Measurements from ENCODE around the gene LAMA2. TPM values are rescaled to one million over a fixed set of nuclear protein-coding genes. Genes with fewer than 3 reads are reported as not detected.

The LAMA2 gene
- total RNA-seq, 2 donors from 2014 or later = 111 to 217 TPM

- DNase-seq (ENCODE audit: low spot score) (no peak), ATAC-seq (ENCODE audit: insufficient number of reproducible peaks, low FRiP score, low read depth) (no peak)
- TF ChIP-seq CTCF (IDR thresholded peaks at IDR 0.05) = no peak
- H3K27ac ChIP-seq = no peak overlapping the region
- no peak overlapping the region for H3K4me3 ChIP-seq
- H3K27me3 ChIP-seq (replicated peaks; ENCODE audit: insufficient read depth) = no peaks in the 10 kb centered on the region
- H3K4me1 ChIP-seq (ENCODE audit: control insufficient read depth in 1 of 2, low read depth in 2 of 2) = peaks cover 0 to 11% of the 10 kb centered on the region in 2 donors
- no peaks in the 10 kb centered on the region for H3K36me3 ChIP-seq
- no peaks in the 10 kb centered on the region for H3K9me3 ChIP-seq
Measured at GRCh38 chr6:129191235-129191634, 308.3 kb downstream of the LAMA2 start.

DNA sequence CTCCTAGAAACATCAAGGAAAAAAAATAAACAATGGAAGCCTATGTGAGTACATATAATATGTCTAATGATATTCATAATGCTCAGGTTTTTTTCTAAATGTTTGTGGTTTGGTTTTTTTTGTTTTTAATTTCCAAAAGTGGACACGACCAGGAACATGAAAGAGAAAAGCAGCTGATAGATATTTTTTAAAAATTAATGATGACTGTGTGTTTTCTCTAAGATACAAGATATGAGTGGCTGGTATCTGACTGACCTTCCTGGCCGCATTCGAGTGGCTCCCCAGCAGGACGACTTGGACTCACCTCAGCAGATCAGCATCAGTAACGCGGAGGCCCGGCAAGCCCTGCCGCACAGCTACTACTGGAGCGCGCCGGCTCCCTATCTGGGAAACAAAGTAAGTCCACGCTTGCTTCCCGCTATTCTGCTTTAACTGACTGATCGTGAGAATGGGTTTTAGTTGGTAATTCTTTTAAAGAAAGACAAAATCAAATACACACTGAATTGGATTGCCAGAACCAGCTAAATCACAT is 309.6 kb downstream of the LAMA2 start:
- H3K4me3 ChIP-seq = no peak overlapping the region
- TF ChIP-seq CTCF (IDR thresholded peaks at IDR 0.05) = no peak
- H3K27ac ChIP-seq = no peak overlapping the region
- no peak for DNase-seq (ENCODE audit: low spot score)
- peaks cover 0 to 11% of the 10 kb centered on the region in 2 donors for H3K4me1 ChIP-seq (ENCODE audit: control insufficient read depth in 1 of 2, low read depth in 2 of 2)
- no peaks in the 10 kb centered on the region for H3K36me3 ChIP-seq
- ATAC-seq (ENCODE audit: insufficient number of reproducible peaks, low FRiP score, low read depth) = no peak
- no peaks in the 10 kb centered on the region for H3K9me3 ChIP-seq
- no peaks in the 10 kb centered on the region for H3K27me3 ChIP-seq (replicated peaks; ENCODE audit: insufficient read depth)

DNA sequence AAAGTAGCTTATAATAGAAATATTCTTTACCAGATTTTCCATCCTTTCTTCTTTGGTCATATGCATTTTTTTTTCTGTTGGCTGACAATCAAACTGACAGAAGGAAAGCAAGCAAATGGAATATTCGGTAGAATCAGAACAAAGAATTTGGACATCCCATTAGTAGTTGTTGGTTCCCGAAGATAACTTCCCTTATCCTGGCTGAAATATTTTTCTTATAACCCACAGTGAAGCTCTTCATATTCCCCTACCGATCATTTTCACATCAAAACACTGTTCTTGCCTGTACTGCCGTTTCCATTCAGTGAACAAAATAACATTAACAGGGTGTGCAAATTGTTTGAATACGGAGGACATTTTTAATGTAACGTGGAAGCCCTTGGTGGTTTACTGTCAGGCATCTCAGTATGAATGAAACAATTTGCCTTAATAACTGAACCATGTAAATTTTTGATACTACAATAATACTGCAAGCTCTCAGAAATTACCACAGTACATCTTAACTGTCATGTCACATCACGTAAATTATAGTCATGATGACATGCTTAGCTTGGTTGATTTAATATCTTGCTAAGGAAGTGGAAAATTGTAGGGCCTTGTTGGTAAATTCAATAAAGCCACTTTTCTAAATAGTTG is 311.5 kb downstream of the LAMA2 start:
- peaks cover 0 to 11% of the 10 kb centered on the region in 2 donors for H3K4me1 ChIP-seq (ENCODE audit: control insufficient read depth in 1 of 2, low read depth in 2 of 2)
- no peak for DNase-seq (ENCODE audit: low spot score)
- no peak for TF ChIP-seq CTCF (IDR thresholded peaks at IDR 0.05)
- no peaks in the 10 kb centered on the region for H3K27me3 ChIP-seq (replicated peaks; ENCODE audit: insufficient read depth)
- H3K9me3 ChIP-seq = no peaks in the 10 kb centered on the region
- no peaks in the 10 kb centered on the region for H3K36me3 ChIP-seq
- no peak overlapping the region for H3K27ac ChIP-seq
- ATAC-seq (ENCODE audit: insufficient number of reproducible peaks, low FRiP score, low read depth) = no peak
- H3K4me3 ChIP-seq = no peak overlapping the region

DNA sequence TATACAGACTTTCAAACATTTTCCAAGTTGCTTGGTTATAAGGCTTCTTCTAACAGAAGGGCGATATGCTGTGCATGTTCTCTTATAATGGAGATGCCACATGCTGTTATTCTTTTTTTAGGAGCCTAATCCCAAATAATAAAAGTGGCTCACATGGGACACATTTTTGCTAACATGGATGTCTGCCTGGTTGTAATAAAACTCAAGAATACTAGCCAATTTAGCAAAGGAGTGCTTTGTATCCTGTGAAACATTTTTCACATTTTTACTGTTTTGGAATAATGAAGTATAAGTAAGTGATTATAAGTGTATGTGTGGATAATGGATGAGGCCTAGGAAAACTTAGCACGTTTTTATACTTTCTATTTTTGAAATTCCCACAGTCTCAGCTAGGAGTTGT is 312.2 kb downstream of the LAMA2 start:
- H3K9me3 ChIP-seq = no peaks in the 10 kb centered on the region

GRCh38 chr6:129195643-129196042 is 312.7 kb downstream of the LAMA2 start:
- no peaks in the 10 kb centered on the region for H3K27me3 ChIP-seq (replicated peaks; ENCODE audit: insufficient read depth)
- H3K36me3 ChIP-seq = no peaks in the 10 kb centered on the region
- no peaks in the 10 kb centered on the region for H3K9me3 ChIP-seq
- H3K4me3 ChIP-seq = no peak overlapping the region
- TF ChIP-seq CTCF (IDR thresholded peaks at IDR 0.05) = no peak
- peaks cover 0 to 11% of the 10 kb centered on the region in 2 donors for H3K4me1 ChIP-seq (ENCODE audit: control insufficient read depth in 1 of 2, low read depth in 2 of 2)
- H3K27ac ChIP-seq = no peak overlapping the region
- ATAC-seq (ENCODE audit: insufficient number of reproducible peaks, low FRiP score, low read depth) (no peak), DNase-seq (ENCODE audit: low spot score) (no peak)

More for the DNA sequence above, 312.2 kb downstream of the LAMA2 start:
- Histone ChIP-seq H3K4me3 (no peak overlapping the region), H3K27me3 (replicated peaks; ENCODE audit: insufficient read depth) (no peaks in the 10 kb centered on the region), H3K27ac (no peak overlapping the region), H3K4me1 (ENCODE audit: control insufficient read depth in 1 of 2, low read depth in 2 of 2) (peaks cover 0 to 11% of the 10 kb centered on the region in 2 donors), H3K36me3 (no peaks in the 10 kb centered on the region)
- TF ChIP-seq CTCF (IDR thresholded peaks at IDR 0.05) = no peak
- ATAC-seq (ENCODE audit: insufficient number of reproducible peaks, low FRiP score, low read depth) (no peak), DNase-seq (ENCODE audit: low spot score) (no peak)
